ENCODE measurements around the gene FSTL4. TPM values are rescaled to one million over a fixed set of nuclear protein-coding genes. Genes with fewer than 3 reads are reported as not detected.

FSTL4 gene
- total RNA-seq, 1 experiment from 2014 or later = 2.7 TPM

- no peak overlapping the region for H3K4me3 Mint-ChIP-seq (ENCODE audit: unreplicated experiment)
- Histone ChIP-seq H3K9me3 (no peaks in the 10 kb centered on the region), H3K4me3 (ENCODE audit: low read depth, low read length) (no peak overlapping the region), H3K36me3 (ENCODE audit: control insufficient read depth, insufficient read depth, low read length) (no peaks in the 10 kb centered on the region), H3K27me3 (replicated peaks; ENCODE audit: control insufficient read depth, insufficient read depth, low read length) (no peaks in the 10 kb centered on the region), H3K4me1 (no peaks in the 10 kb centered on the region)
- peaks cover 7% of the 10 kb centered on the region for H3K27me3 Mint-ChIP-seq (ENCODE audit: insufficient read depth, unreplicated experiment)
- no peak for DNase-seq
- ChIA-PET CTCF (interaction anchor here (1.3 kb wide), 1 partner anchor 71 kb away, joined by 4 read pairs; no protein-coding TSS in a partner anchor), POLR2A (no interaction called here)
- H3K9me3 Mint-ChIP-seq (ENCODE audit: unreplicated experiment) = no peaks in the 10 kb centered on the region
- no peaks in the 10 kb centered on the region for H3K36me3 Mint-ChIP-seq (ENCODE audit: insufficient read depth, unreplicated experiment)
- no peak for TF ChIP-seq CTCF (IDR thresholded peaks at IDR 0.05; ENCODE audit: insufficient read depth in 1 of 2, low read depth in 1 of 2, low read length in 1 of 2, severe bottlenecking in 1 of 2, unreplicated experiment in 1 of 2)
- no TSS peak for BruUV-seq (replicated peaks)
- intact Hi-C loops (cut with micrococcal nuclease; ENCODE audit: unreplicated experiment) = no loop called here
- H3K4me1 Mint-ChIP-seq (ENCODE audit: low read depth, unreplicated experiment) = no peaks in the 10 kb centered on the region
- H3K27ac Mint-ChIP-seq (ENCODE audit: unreplicated experiment) = no peak overlapping the region
Observed at GRCh38 chr5:133494923-133495246, 117.5 kb downstream of the FSTL4 start.

GRCh38 chr5:133494232-133494922 lies 118.0 kb downstream of the FSTL4 start:
- Histone ChIP-seq H3K9me3 (no peaks in the 10 kb centered on the region), H3K4me1 (no peaks in the 10 kb centered on the region), H3K4me3 (ENCODE audit: low read depth, low read length) (no peak overlapping the region), H3K27me3 (replicated peaks; ENCODE audit: control insufficient read depth, insufficient read depth, low read length) (no peaks in the 10 kb centered on the region), H3K36me3 (ENCODE audit: control insufficient read depth, insufficient read depth, low read length) (no peaks in the 10 kb centered on the region)
- H3K9me3 Mint-ChIP-seq (ENCODE audit: unreplicated experiment) = no peaks in the 10 kb centered on the region
- POLR2A ChIA-PET = no interaction called here
- intact Hi-C loops (cut with micrococcal nuclease; ENCODE audit: unreplicated experiment) = no loop called here
- TF ChIP-seq CTCF (IDR thresholded peaks at IDR 0.05; ENCODE audit: insufficient read depth in 1 of 2, low read depth in 1 of 2, low read length in 1 of 2, severe bottlenecking in 1 of 2, unreplicated experiment in 1 of 2) = no peak
- H3K4me3 Mint-ChIP-seq (ENCODE audit: unreplicated experiment) = no peak overlapping the region
- DNase-seq = no peak
- no peak overlapping the region for H3K27ac Mint-ChIP-seq (ENCODE audit: unreplicated experiment)
- H3K36me3 Mint-ChIP-seq (ENCODE audit: insufficient read depth, unreplicated experiment) = no peaks in the 10 kb centered on the region
- peaks cover 7% of the 10 kb centered on the region for H3K27me3 Mint-ChIP-seq (ENCODE audit: insufficient read depth, unreplicated experiment)
- no peaks in the 10 kb centered on the region for H3K4me1 Mint-ChIP-seq (ENCODE audit: low read depth, unreplicated experiment)
- CTCF ChIA-PET = no interaction called here
- no TSS peak for BruUV-seq (replicated peaks)

- Histone ChIP-seq H3K4me3 (ENCODE audit: low read depth, low read length) (no peak overlapping the region), H3K9me3 (no peaks in the 10 kb centered on the region), H3K4me1 (no peaks in the 10 kb centered on the region), H3K27me3 (replicated peaks; ENCODE audit: control insufficient read depth, insufficient read depth, low read length) (no peaks in the 10 kb centered on the region), H3K36me3 (ENCODE audit: control insufficient read depth, insufficient read depth, low read length) (no peaks in the 10 kb centered on the region)
- no TSS peak for BruUV-seq (replicated peaks)
- intact Hi-C loops (cut with micrococcal nuclease; ENCODE audit: unreplicated experiment) = loop anchor here (1.0 to 5.0 kb wide), 3 partner anchors 122 to 455 kb away; no protein-coding TSS in a partner anchor
- ChIA-PET POLR2A (no interaction called here), CTCF (interaction anchor here (0.6 to 1.0 kb wide), 5 partner anchors 66 to 490 kb away, joined by 3 to 6 read pairs (median 4); no protein-coding TSS in a partner anchor)
- H3K27ac Mint-ChIP-seq (ENCODE audit: unreplicated experiment) = no peak overlapping the region
- peak; percentile 23 to 45 for TF ChIP-seq CTCF (IDR thresholded peaks at IDR 0.05; ENCODE audit: insufficient read depth in 1 of 2, low read depth in 1 of 2, low read length in 1 of 2, severe bottlenecking in 1 of 2, unreplicated experiment in 1 of 2)
- no peaks in the 10 kb centered on the region for H3K36me3 Mint-ChIP-seq (ENCODE audit: insufficient read depth, unreplicated experiment)
- no peaks in the 10 kb centered on the region for H3K4me1 Mint-ChIP-seq (ENCODE audit: low read depth, unreplicated experiment)
- peaks cover 7% of the 10 kb centered on the region for H3K27me3 Mint-ChIP-seq (ENCODE audit: insufficient read depth, unreplicated experiment)
- H3K9me3 Mint-ChIP-seq (ENCODE audit: unreplicated experiment) = no peaks in the 10 kb centered on the region
- DNase-seq = peak in 1 of 2 experiments; percentile 41
- no peak overlapping the region for H3K4me3 Mint-ChIP-seq (ENCODE audit: unreplicated experiment)
Observed at GRCh38 chr5:133489632-133490031, 122.7 kb downstream of the FSTL4 start.
